Muscle layer of duodenum (tissue), 2 donors: ENCODE data around the gene COL6A2.
"Not testable (repeated sequence)": the region's sequence is repeated elsewhere in the genome, so short reads cannot be mapped to it uniquely, and the experiment has no call there.

Experiments used
- H3K27ac ChIP-seq: one replicate; pipeline ENCODE4 v1.7.0; 2013; ENCODE audit warnings: mild to moderate bottlenecking, low read length
- H3K27me3 ChIP-seq: one replicate; pipeline ENCODE4 v1.7.0; 2013; ENCODE audit warnings: low read depth, mild to moderate bottlenecking, control low read depth, low read length
- H3K36me3 ChIP-seq, 2 donors: one replicate each; pipeline ENCODE4 v1.7.0; 2013; ENCODE audit warnings: low read length in 2 of 2, control low read depth in 1 of 2, mild to moderate bottlenecking in 1 of 2; ENCODE audit not compliant: insufficient read depth in 2 of 2, control insufficient read depth in 1 of 2
- H3K4me1 ChIP-seq, 2 donors: one replicate each; pipeline ENCODE4 v1.7.0; 2013; ENCODE audit warnings: low read length in 2 of 2, mild to moderate bottlenecking in 2 of 2, control low read depth in 1 of 2, moderate library complexity in 1 of 2; ENCODE audit not compliant: insufficient read depth in 2 of 2, control insufficient read depth in 1 of 2
- H3K4me3 ChIP-seq, 2 donors: one replicate each; pipeline ENCODE4 v1.7.0; 2013; ENCODE audit warnings: low read length in 2 of 2, low read depth in 1 of 2, mild to moderate bottlenecking in 1 of 2
- H3K9me3 ChIP-seq, 2 donors: one replicate each; pipeline ENCODE4 v1.7.0; 2013; ENCODE audit warnings: low read length in 2 of 2, control low read depth in 1 of 2, mild to moderate bottlenecking in 1 of 2; ENCODE audit not compliant: control insufficient read depth in 1 of 2
- donor health status: healthy.

Gene COL6A2

GRCh38 chr21:46136739-46137349 is 38.9 kb downstream of the COL6A2 start:
- Histone ChIP-seq H3K27ac (no peak overlapping the region), H3K4me3 (no peak overlapping the region), H3K9me3 (no peaks in the 10 kb centered on the region)

DNA sequence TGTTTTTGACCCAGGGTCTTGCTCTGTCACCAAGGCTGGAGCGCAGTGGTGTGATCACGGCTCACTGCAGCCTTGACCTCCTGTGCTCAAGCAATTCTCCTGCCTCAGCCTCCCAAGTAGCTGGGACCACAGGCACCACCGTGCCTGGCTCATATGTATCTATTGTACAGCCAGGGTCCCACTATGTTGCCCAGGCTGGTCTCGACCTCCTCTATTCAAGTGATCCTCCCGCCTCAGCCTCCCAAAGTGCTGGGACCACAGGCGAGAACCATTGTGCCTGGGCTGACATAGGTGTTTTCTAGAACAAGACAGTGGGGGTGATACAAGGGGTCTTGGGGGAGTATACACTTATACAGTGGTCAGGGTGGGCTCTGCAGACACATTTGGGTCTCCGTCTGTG is 40.0 kb downstream of the COL6A2 start:
- Histone ChIP-seq H3K27me3 (no peaks in the 10 kb centered on the region), H3K9me3 (no peaks in the 10 kb centered on the region), H3K4me3 (no peak overlapping the region), H3K4me1 (no peaks in the 10 kb centered on the region), H3K36me3 (no peaks in the 10 kb centered on the region), H3K27ac (no peak overlapping the region)

More at GRCh38 chr21:46136739-46137349, 38.9 kb downstream of the COL6A2 start:
- no peaks in the 10 kb centered on the region for H3K4me1 ChIP-seq
- H3K27me3 ChIP-seq: no peaks in the 10 kb centered on the region
- no peaks in the 10 kb centered on the region for H3K36me3 ChIP-seq

DNA sequence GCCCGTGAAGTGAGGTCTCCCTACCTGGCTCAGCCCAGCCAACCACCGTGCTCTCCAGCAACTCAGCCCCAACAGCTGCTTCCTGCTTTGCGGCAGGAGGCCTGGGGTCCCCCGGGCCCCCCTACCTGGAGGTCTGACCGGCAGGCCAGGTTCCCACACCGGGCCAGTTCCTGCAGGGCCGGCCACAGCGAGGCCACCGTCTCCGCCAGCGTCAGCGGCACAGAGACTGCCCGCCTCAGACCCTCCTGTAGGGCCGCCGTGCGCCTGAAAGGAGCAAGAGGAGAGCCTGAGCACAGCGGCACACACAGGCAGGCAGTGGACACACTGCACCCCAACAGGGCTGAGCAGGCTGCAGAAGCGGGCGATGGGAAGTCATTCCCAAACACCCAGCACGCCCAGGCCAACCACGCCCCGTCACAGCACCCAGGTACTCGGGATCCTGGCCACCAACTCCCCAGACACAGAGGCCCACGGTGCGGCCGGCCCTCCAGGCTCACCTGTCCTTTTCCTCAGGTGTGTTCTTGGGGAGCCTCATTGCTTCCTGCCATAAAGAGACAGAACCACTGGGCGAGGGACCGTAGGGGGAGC is 40.6 kb downstream of the COL6A2 start:
- no peak overlapping the region for H3K27ac ChIP-seq
- H3K4me1 ChIP-seq: no peaks in the 10 kb centered on the region
- H3K36me3 ChIP-seq: no peaks in the 10 kb centered on the region
- H3K4me3 ChIP-seq: no peak overlapping the region
- no peaks in the 10 kb centered on the region for H3K27me3 ChIP-seq
- H3K9me3 ChIP-seq: no peaks in the 10 kb centered on the region

DNA sequence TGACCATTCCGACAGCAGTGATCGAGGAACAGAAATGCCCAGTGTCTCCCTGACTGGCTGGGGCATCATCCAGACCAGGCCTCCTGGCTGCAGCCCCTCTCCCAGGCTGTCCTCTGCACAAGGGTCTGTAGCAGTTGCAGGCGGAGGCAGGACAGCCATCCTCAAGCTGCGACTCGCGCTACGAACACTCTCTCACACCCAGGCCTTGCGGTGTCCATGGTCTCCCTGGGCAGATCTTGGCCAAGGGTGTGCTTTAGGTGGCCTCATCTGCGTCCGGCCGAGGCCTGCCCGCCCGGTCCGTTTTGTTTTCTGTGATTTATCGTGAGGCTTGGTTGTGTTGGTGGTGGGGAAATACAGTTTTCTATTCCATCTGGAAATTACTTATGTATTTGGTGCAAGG is 41.8 kb downstream of the COL6A2 start:
- no peak overlapping the region for H3K4me3 ChIP-seq
- H3K9me3 ChIP-seq: no peaks in the 10 kb centered on the region
- H3K4me1 ChIP-seq: no peaks in the 10 kb centered on the region
- no peaks in the 10 kb centered on the region for H3K36me3 ChIP-seq
- H3K27me3 ChIP-seq: no peaks in the 10 kb centered on the region
- H3K27ac ChIP-seq: no peak overlapping the region

DNA sequence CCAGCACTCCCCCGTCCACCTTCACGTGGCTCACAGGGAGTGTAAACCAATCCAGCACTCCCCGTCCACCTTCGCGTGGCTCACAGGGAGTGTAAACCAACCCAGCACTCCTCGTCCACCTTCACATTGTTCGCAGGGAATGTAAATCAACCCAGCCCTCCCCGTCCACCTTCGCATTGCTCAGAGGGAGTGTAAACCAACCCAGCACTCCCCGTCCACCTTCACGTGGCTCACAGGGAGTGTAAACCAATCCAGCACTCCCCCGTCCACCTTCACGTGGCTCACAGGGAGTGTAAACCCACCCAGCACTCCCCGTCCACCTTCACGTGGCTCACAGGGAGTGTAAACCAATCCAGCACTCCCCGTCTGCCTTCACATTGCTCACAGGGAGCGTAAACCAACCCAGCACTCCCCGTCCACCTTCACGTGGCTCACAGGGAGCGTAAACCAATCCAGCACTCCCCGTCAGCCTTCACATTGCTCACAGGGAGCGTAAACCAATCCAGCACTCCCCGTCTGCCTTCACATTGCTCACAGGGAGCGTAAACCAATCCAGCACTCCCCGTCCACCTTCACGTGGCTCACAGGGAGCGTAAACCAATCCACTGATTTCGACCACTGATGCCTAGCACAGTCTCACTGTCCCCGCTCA is 42.6 kb downstream of the COL6A2 start:
- H3K4me1 ChIP-seq, H3K36me3 ChIP-seq, H3K4me3 ChIP-seq, H3K27ac ChIP-seq, H3K27me3 ChIP-seq, H3K9me3 ChIP-seq: not testable (repeated sequence)

DNA sequence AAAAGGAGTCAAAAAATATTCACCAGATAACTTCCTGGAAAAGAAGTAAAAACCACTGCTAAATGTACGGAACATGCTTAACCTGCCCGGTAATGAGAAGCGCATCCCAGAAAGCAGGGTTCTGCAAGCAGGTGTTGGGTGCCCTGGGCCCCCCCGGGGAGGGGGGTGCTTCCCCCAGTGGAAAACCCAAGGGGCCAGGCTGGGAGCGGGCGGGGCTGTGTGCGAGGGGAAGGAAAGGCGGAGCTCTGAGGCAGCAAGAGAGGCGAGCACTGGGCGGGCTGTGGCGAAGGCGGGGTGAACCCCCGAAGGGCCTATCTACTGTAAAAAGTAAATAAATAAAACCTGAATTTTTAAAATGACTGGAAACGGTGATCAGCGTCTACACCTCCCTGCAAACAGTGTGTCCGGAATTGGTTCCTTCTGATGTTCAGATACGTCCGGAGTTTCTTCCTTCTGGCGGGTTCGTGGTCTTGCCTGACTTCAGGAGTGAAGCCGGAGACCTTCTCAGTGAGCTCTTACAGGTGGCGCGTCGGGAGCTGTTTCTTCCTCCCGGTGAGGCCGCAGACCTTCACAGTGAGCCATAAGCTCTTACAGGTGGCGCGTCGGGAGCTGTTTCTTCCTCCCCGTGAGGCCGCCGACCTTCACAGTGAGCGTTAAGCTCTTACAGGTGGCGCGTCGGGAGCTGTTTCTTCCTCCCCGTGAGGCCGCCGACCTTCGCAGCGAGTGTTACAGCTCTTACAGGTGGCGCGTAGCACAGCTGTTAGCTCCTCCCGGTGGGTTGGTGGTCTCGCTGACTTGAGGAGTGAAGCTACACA is 44.1 kb downstream of the COL6A2 start:
- no peak overlapping the region for H3K4me3 ChIP-seq
- no peaks in the 10 kb centered on the region for H3K4me1 ChIP-seq
- no peak overlapping the region for H3K27ac ChIP-seq
- no peaks in the 10 kb centered on the region for H3K36me3 ChIP-seq
- no peaks in the 10 kb centered on the region for H3K9me3 ChIP-seq
- no peaks in the 10 kb centered on the region for H3K27me3 ChIP-seq

- Histone ChIP-seq H3K4me1 (no peaks in the 10 kb centered on the region), H3K9me3 (no peaks in the 10 kb centered on the region), H3K4me3 (no peak overlapping the region), H3K36me3 (no peaks in the 10 kb centered on the region), H3K27me3 (no peaks in the 10 kb centered on the region), H3K27ac (no peak overlapping the region)
These were observed 44.9 kb downstream of the COL6A2 start for GRCh38 chr21:46142582-46143473.

DNA sequence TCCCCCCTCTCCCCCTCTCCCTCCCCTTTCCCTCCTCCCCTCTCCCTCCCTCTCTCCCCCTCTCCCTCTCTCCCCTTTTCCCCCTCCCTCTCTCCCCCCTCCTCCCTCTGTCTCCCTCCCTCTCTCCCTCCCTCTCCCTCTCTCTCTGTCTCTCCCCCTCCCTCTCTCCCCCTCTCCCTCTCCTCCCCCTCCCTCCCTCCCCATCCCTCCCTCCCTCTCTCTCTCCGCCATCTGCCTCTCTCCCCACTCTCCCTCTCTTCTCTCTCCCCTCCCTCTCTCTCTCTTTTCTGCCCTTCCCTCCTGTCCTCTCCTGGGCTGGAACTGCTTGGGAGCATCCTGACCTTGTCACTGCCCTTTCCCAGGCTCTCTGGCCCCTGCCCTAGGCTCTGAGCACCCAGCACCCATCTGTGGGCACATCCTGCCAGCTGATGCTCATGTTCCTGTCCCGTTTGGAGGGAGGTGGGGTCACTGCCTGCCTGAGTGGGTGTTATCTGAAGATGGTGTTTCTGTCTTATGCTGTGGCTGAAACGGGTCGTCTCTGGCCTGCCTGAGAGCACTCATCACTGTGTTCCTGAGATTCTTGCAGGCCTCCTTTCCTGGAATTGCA is 46.7 kb downstream of the COL6A2 start:
- no peaks in the 10 kb centered on the region for H3K9me3 ChIP-seq
- H3K27ac ChIP-seq: no peak overlapping the region
- no peaks in the 10 kb centered on the region for H3K27me3 ChIP-seq
- no peaks in the 10 kb centered on the region for H3K4me1 ChIP-seq
- no peaks in the 10 kb centered on the region for H3K36me3 ChIP-seq
- H3K4me3 ChIP-seq: no peak overlapping the region

- H3K4me3 ChIP-seq: no peak overlapping the region
- H3K9me3 ChIP-seq: no peaks in the 10 kb centered on the region
- H3K36me3 ChIP-seq: no peaks in the 10 kb centered on the region
- H3K27me3 ChIP-seq: no peaks in the 10 kb centered on the region
- H3K27ac ChIP-seq: no peak overlapping the region
- no peaks in the 10 kb centered on the region for H3K4me1 ChIP-seq
These were observed 47.4 kb downstream of the COL6A2 start for GRCh38 chr21:46145159-46145839.
